Activated CD8-positive, alpha-beta T cell treated with anti-CD3 and anti-CD28 coated beads for 36 hours (primary cell): ENCODE results near the gene CORO1C. TPM values are rescaled to one million over a fixed set of nuclear protein-coding genes. Genes with fewer than 3 reads are reported as not detected.

Source experiments
- ATAC-seq: fragments of 200-7000 bp; cut with Tn5 transposase; one replicate; pipeline ENCODE4 v1.10.0; 2021; ENCODE audit warnings: mild to moderate bottlenecking, moderate library complexity
- CTCF ChIA-PET: fragments of 350-600 bp; sonication (Branson Sonifier 250); formaldehyde crosslinking; loops from one replicate; lab custom pipeline; 2021; ENCODE audit warnings: antibody characterized with exemption; lab: Charles Lee
- POLR2A ChIA-PET: fragments of 350-600 bp; sonication (Branson Sonifier 250); formaldehyde crosslinking; loops from one replicate; lab custom pipeline; 2021; ENCODE audit warnings: antibody characterized with exemption; lab: Charles Lee
- DNase-seq: peaks from one replicate; pipeline ENCODE4 v3.0.0-alpha.2; 2020
- H3K27ac Mint-ChIP-seq: one replicate; pipeline ENCODE4 v1.8.0; 2021; ENCODE audit warnings: mild to moderate bottlenecking, mixed read lengths
- H3K27me3 Mint-ChIP-seq: one replicate; pipeline ENCODE4 v1.8.0; 2021; ENCODE audit warnings: mixed read lengths
- H3K36me3 Mint-ChIP-seq: one replicate; pipeline ENCODE4 v1.8.0; 2021; ENCODE audit warnings: low read depth, mixed read lengths
- H3K4me1 Mint-ChIP-seq: one replicate; pipeline ENCODE4 v1.8.0; 2021; ENCODE audit warnings: low read depth, mixed read lengths
- H3K4me3 Mint-ChIP-seq: one replicate; pipeline ENCODE4 v1.8.0; 2021; ENCODE audit warnings: mild to moderate bottlenecking, moderate library complexity, mixed read lengths
- H3K9me3 Mint-ChIP-seq: one replicate; pipeline ENCODE4 v1.8.0; 2021; ENCODE audit warnings: mixed read lengths
- intact Hi-C: fragments of 100-400 bp; cut with micrococcal nuclease; formaldehyde crosslinking; loops from one replicate; pipeline ENCODE4 v1.10.0; 2022
- total RNA-seq, 2 experiments: library from RNA; stranded (reverse); gene quantifications; one replicate each; pipeline ENCODE4 v1.2.3, GENCODE V29; 2021
- TF ChIP-seq, protein P1 (sequence below): fragments of 200-600 bp; IDR thresholded peaks from one replicate; pipeline ENCODE4 v1.8.0; 2022; ENCODE audit warnings: antibody characterized with exemption, mild to moderate bottlenecking

Gene CORO1C
- total RNA-seq, 2 experiments from 2014 or later = 90.1 to 98.9 TPM

- no peaks in the 10 kb centered on the region for H3K27me3 Mint-ChIP-seq
- peak overlapping the region; percentile 91 for H3K4me3 Mint-ChIP-seq
- ATAC-seq (no peak), DNase-seq (peak; percentile 56)
- TF ChIP-seq, protein P1, sequence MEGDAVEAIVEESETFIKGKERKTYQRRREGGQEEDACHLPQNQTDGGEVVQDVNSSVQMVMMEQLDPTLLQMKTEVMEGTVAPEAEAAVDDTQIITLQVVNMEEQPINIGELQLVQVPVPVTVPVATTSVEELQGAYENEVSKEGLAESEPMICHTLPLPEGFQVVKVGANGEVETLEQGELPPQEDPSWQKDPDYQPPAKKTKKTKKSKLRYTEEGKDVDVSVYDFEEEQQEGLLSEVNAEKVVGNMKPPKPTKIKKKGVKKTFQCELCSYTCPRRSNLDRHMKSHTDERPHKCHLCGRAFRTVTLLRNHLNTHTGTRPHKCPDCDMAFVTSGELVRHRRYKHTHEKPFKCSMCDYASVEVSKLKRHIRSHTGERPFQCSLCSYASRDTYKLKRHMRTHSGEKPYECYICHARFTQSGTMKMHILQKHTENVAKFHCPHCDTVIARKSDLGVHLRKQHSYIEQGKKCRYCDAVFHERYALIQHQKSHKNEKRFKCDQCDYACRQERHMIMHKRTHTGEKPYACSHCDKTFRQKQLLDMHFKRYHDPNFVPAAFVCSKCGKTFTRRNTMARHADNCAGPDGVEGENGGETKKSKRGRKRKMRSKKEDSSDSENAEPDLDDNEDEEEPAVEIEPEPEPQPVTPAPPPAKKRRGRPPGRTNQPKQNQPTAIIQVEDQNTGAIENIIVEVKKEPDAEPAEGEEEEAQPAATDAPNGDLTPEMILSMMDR = no peak
- H3K4me1 Mint-ChIP-seq = peaks cover 61% of the 10 kb centered on the region
- peak overlapping the region; percentile 100 for H3K27ac Mint-ChIP-seq
- peaks cover 3% of the 10 kb centered on the region for H3K9me3 Mint-ChIP-seq
- ChIA-PET CTCF (interaction anchor here (0.9 to 12.8 kb wide), 4 partner anchors 13 to 70 kb away, joined by 3 to 245 read pairs (median 42); no protein-coding TSS in a partner anchor), POLR2A (interaction anchor here (0.6 to 13.8 kb wide), 5 partner anchors 10 to 524 kb away, joined by 3 to 225 read pairs (median 4); partner anchors contain the start of genes ISCU and SART3)
- intact Hi-C loops = loop anchor here (10.0 kb wide), 1 partner anchor 464 kb away; the partner anchor contains the start of genes ALKBH2 and UNG
- H3K36me3 Mint-ChIP-seq = peaks cover 33% of the 10 kb centered on the region
Observed at GRCh38 chr12:108630481-108631207, 100.7 kb downstream of the CORO1C start.

DNA sequence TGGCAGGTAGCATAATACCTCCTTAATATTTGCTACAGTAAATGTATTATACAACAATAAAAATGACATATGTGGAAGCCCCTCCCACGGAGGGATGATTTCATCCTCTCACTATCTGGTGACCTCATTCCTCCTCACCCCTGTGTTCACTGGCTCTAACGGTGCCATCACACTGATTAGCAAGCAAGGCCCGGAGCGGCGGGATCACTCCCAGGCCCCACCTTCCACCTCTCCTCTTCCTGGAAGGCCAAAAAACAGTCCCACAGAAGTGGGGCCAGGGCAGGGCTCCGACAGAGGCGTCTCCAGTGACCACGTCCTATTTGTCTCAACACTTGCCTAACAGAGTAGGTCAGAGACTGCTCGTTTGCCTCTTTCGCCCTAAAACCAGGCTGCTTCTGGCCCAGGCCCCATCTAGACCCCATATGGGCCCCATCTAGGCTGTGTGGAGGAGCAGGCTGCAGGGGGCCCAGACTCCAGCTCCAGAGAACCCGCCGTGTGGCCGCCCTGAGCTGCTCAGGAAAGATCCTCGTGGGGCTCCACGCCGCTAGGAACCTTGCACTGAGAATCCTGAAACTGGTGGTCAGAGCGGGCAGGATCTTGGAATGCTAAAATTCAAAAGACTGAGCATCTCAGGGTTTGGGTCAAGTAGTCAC, 101.4 kb downstream of the CORO1C start:
- ChIA-PET CTCF (interaction anchor here (1.5 to 12.8 kb wide), 3 partner anchors 13 to 62 kb away, joined by 3 to 245 read pairs (median 82); no protein-coding TSS in a partner anchor), POLR2A (interaction anchor here (1.0 to 13.8 kb wide), 4 partner anchors 9 to 100 kb away, joined by 3 to 225 read pairs (median 68); partner anchors contain the start of genes ISCU and SART3)
- Mint-ChIP-seq H3K4me3 (peak overlapping the region; percentile 91), H3K36me3 (peaks cover 40% of the 10 kb centered on the region), H3K27ac (peak overlapping the region; percentile 100), H3K9me3 (peaks cover 3% of the 10 kb centered on the region), H3K27me3 (no peaks in the 10 kb centered on the region), H3K4me1 (peaks cover 61% of the 10 kb centered on the region)
- peak; percentile 54 for ATAC-seq
- TF ChIP-seq, protein P1 = no peak
- intact Hi-C loops = loop anchor here (2.0 to 10.0 kb wide), 2 partner anchors 67 to 465 kb away; partner anchors contain the start of genes ALKBH2, ISCU and UNG
- peak; percentile 88 for DNase-seq

GRCh38 chr12:108629151-108629550, 102.2 kb downstream of the CORO1C start:
- CTCF ChIA-PET = interaction anchor here (1.3 to 12.8 kb wide), 3 partner anchors 12 to 63 kb away, joined by 4 to 245 read pairs (median 6); no protein-coding TSS in a partner anchor
- no peaks in the 10 kb centered on the region for H3K27me3 Mint-ChIP-seq
- DNase-seq = peak; percentile 55
- peaks cover 3% of the 10 kb centered on the region for H3K9me3 Mint-ChIP-seq
- H3K36me3 Mint-ChIP-seq = peaks cover 45% of the 10 kb centered on the region
- intact Hi-C loops = loop anchor here (2.0 kb wide), 1 partner anchor 66 kb away; the partner anchor contains the start of gene ISCU
- TF ChIP-seq, protein P1 = no peak
- peak overlapping the region; percentile 91 for H3K4me3 Mint-ChIP-seq
- peaks cover 55% of the 10 kb centered on the region for H3K4me1 Mint-ChIP-seq
- POLR2A ChIA-PET = interaction anchor here (0.6 to 13.8 kb wide), 6 partner anchors 9 to 101 kb away, joined by 3 to 225 read pairs (median 4); partner anchors contain the start of genes ISCU and SART3
- peak overlapping the region; percentile 100 for H3K27ac Mint-ChIP-seq
- ATAC-seq = no peak

DNA sequence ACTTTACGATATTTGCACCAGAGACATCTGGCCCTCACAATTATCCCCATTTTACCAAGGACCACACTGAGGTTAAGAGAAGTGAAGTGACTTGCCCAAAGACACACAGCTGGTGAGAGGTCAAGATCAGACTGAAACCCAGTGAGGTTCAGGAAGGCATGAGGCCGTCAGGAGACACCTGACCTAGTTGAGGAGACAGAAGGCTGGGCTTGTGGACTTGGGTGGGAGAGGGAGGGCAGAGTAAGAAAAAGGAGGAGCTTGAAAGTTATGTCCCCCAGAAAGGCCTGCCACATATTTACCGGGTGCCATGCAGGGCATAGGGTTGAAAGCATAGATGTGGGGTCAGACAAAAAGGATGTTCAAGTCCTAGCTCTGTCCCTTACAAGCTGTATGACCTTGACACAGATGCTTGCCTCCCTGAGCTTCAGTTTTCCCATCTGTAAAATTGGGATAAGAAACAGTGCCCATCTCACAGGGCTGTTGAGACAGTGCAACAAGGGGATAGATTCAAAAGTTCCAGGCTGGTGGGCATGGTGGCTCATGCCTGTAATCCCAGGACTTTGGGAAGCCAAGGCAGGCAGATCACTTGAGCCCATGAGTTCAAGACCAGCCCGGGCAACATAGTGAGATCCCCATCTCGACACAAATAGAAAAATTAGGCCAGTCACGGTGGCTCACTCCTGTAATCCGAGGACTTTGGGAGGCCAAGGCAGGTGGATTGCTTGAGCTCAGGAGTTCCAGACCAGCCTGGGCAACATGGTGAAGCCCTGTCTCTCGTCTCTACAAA, 104.0 kb downstream of the CORO1C start:
- ChIA-PET CTCF (interaction anchor here (0.6 to 12.8 kb wide), 13 partner anchors 10 to 177 kb away, joined by 3 to 245 read pairs (median 5); partner anchors contain the start of genes ISCU and SART3), POLR2A (interaction anchor here (0.7 to 13.8 kb wide), 10 partner anchors 7 to 508 kb away, joined by 3 to 225 read pairs (median 4); partner anchors contain the start of genes ISCU and SART3)
- H3K4me3 Mint-ChIP-seq = peak overlapping the region; percentile 10
- H3K27me3 Mint-ChIP-seq = no peaks in the 10 kb centered on the region
- TF ChIP-seq, protein P1 = no peak
- DNase-seq = no peak
- no peak for ATAC-seq
- peak overlapping the region; percentile 100 for H3K27ac Mint-ChIP-seq
- peaks cover 64% of the 10 kb centered on the region for H3K36me3 Mint-ChIP-seq
- intact Hi-C loops = no loop called here
- H3K9me3 Mint-ChIP-seq = peaks cover 6% of the 10 kb centered on the region
- H3K4me1 Mint-ChIP-seq = peaks cover 54% of the 10 kb centered on the region
